Measurements from ENCODE around the gene PTPRK. TPM values are rescaled to one million over a fixed set of nuclear protein-coding genes. Genes with fewer than 3 reads are reported as not detected.

The PTPRK gene
- total and polyA plus RNA-seq, 12 donors, result 3.2 to 22.4 (median 15.0) TPM

DNA sequence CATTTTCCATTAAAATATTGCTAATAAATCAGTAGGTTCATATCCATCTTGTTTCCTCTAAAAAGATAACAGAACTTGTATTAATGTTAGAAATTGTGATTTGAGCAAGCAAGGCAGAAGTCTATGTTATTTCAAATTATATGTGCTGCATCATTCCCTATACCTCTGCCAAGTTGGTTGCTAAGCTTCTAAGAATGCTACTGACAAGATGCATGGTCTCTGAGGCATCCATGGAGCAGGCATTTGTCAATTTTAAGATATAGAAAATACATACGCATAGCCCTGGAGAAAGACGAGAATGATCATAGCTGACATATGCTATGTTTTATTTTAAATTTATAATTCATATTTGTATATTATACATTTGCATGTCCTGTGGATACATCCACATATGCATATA is 451.2 kb downstream of the PTPRK start:
- intact Hi-C loops (cut with DNase I), result no loop called here
- 84 to 96% (median 94%) methylated on average over 2 of the region's 2 CpGs for WGBS, 4 donors
- Histone ChIP-seq H3K9me3 (replicated peaks in 1 of 3) (no peaks in the 10 kb centered on the region), H3K36me3 (replicated peaks in 1 of 2) (no peaks in the 10 kb centered on the region), H3K4me1 (replicated peaks in 1 of 2) (no peaks in the 10 kb centered on the region), H3K4me3 (no peak overlapping the region), H3K27me3 (no peaks in the 10 kb centered on the region), H3K27ac (no peak overlapping the region)
- no peak for DNase-seq
- TF ChIP-seq POLR2A (IDR thresholded peaks at IDR 0.05), result no peak
- TF ChIP-seq, protein P1, sequence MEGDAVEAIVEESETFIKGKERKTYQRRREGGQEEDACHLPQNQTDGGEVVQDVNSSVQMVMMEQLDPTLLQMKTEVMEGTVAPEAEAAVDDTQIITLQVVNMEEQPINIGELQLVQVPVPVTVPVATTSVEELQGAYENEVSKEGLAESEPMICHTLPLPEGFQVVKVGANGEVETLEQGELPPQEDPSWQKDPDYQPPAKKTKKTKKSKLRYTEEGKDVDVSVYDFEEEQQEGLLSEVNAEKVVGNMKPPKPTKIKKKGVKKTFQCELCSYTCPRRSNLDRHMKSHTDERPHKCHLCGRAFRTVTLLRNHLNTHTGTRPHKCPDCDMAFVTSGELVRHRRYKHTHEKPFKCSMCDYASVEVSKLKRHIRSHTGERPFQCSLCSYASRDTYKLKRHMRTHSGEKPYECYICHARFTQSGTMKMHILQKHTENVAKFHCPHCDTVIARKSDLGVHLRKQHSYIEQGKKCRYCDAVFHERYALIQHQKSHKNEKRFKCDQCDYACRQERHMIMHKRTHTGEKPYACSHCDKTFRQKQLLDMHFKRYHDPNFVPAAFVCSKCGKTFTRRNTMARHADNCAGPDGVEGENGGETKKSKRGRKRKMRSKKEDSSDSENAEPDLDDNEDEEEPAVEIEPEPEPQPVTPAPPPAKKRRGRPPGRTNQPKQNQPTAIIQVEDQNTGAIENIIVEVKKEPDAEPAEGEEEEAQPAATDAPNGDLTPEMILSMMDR (IDR thresholded peaks at IDR 0.05), result no peak

DNA sequence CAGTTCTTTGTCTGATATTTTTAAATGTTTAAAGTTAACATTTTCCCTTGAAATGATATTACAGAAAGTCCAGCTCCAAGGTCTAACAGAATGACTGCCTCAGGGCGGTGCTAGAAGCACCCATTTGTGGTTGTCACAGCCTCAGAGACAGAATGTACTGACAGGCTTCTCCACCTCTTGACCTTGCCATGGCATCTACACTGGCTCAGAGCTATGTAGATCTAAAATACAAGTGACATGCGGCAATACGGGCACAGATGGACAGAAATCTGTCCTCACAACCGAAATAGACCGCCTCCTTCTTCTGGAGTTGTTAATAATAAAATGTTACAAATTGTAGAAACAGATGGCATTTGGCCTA is 452.3 kb downstream of the PTPRK start:
- intact Hi-C loops (cut with DNase I), result no loop called here
- TF ChIP-seq, protein P1 (IDR thresholded peaks at IDR 0.05), result no peak
- WGBS, 4 donors, result 87 to 93% (median 90%) methylated on average over 5 of the region's 5 CpGs
- Histone ChIP-seq H3K27me3 (no peaks in the 10 kb centered on the region), H3K4me3 (no peak overlapping the region), H3K9me3 (replicated peaks in 1 of 3) (no peaks in the 10 kb centered on the region), H3K27ac (no peak overlapping the region), H3K4me1 (replicated peaks in 1 of 2) (no peaks in the 10 kb centered on the region), H3K36me3 (replicated peaks in 1 of 2) (no peaks in the 10 kb centered on the region)
- DNase-seq, result no peak

DNA sequence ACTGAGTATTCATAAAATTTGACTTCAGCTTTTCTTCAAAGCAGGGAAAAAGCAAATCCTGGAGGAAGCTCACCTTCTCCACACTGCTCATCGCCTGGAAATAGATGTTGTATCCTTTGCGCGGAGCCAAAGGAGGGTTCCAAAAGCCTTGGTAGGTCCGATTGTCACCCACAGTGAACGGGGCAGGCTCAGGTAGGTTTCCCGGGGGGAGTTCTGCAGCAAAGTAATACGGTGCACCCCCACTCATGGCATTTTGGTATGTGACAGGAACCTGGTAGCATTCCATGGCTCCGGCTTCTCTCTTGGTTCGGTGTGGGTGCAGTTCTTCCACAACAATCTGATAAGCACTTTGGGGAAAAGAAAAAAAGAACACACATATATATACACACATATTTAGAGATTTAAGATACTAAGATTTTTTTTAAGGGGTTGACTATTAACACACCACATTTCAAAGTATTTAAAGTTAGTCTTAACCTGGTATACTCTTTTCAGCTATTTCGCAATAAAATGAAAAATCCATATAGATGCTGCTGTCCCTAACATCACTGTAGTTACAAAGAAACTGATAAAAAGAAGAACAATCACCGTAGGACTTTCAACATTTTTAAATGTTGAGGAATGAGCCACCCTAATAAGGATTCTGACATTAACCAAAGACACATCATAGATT is 452.8 kb downstream of the PTPRK start:
- 92 to 95% (median 95%) methylated on average over 11 of the region's 11 CpGs for WGBS, 4 donors
- Histone ChIP-seq H3K36me3 (replicated peaks in 1 of 2) (no peaks in the 10 kb centered on the region), H3K9me3 (replicated peaks in 1 of 3) (no peaks in the 10 kb centered on the region), H3K27ac (no peak overlapping the region), H3K27me3 (no peaks in the 10 kb centered on the region), H3K4me3 (no peak overlapping the region), H3K4me1 (replicated peaks in 1 of 2) (no peaks in the 10 kb centered on the region)
- no peak for DNase-seq
- intact Hi-C loops (cut with DNase I), result no loop called here
- no peak for TF ChIP-seq POLR2A (IDR thresholded peaks at IDR 0.05)
- TF ChIP-seq, protein P1 (IDR thresholded peaks at IDR 0.05), result no peak

DNA sequence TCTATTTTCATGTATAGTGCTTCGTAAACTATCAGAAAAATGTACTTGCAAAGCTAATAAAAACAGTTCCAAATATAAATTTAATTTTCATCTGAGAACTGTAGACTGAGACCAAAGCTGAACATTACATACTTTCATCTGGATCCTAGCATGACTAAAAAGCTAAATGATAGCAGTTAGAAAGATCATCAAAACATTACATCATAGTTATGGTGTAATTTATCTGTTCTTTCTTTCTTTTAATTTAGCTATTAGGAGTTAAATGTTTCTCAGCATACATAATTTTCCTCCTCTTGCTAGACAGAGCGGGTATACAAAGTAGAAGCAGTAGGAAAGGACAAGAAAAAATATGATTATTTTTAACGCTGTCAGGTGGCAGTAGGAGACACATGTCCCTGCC is 455.3 kb downstream of the PTPRK start:
- Histone ChIP-seq H3K4me3 (no peak overlapping the region), H3K4me1 (replicated peaks in 1 of 2) (no peaks in the 10 kb centered on the region), H3K27me3 (no peaks in the 10 kb centered on the region), H3K36me3 (replicated peaks in 1 of 2) (no peaks in the 10 kb centered on the region), H3K9me3 (replicated peaks in 1 of 3) (no peaks in the 10 kb centered on the region), H3K27ac (no peak overlapping the region)
- DNase-seq, result no peak
- intact Hi-C loops (cut with DNase I), result no loop called here
- TF ChIP-seq POLR2A (IDR thresholded peaks at IDR 0.05), result no peak
- TF ChIP-seq, protein P1 (IDR thresholded peaks at IDR 0.05), result no peak
- 89 to 93% (median 92%) methylated on average over 3 of the region's 3 CpGs for WGBS, 4 donors
